H4 (cell line): Measurements from ENCODE around the gene PIGX. TPM values are rescaled to one million over a fixed set of nuclear protein-coding genes. Genes with fewer than 3 reads are reported as not detected.

Source experiments
- DNase-seq: peaks from one replicate; pipeline ENCODE4 v3.0.0-alpha.2; 2015; ENCODE audit warnings: low spot score
- total RNA-seq: library from RNA; depleted of rRNA; stranded (reverse); fragments of >200 nt; shearing (Covaris generic); gene quantifications from 2 replicates; pipeline ENCODE4 v1.2.3, GENCODE V29; 2014; rRNA removed

The PIGX gene
- total RNA-seq, 1 experiment from 2014 or later: 57.3 TPM

DNA sequence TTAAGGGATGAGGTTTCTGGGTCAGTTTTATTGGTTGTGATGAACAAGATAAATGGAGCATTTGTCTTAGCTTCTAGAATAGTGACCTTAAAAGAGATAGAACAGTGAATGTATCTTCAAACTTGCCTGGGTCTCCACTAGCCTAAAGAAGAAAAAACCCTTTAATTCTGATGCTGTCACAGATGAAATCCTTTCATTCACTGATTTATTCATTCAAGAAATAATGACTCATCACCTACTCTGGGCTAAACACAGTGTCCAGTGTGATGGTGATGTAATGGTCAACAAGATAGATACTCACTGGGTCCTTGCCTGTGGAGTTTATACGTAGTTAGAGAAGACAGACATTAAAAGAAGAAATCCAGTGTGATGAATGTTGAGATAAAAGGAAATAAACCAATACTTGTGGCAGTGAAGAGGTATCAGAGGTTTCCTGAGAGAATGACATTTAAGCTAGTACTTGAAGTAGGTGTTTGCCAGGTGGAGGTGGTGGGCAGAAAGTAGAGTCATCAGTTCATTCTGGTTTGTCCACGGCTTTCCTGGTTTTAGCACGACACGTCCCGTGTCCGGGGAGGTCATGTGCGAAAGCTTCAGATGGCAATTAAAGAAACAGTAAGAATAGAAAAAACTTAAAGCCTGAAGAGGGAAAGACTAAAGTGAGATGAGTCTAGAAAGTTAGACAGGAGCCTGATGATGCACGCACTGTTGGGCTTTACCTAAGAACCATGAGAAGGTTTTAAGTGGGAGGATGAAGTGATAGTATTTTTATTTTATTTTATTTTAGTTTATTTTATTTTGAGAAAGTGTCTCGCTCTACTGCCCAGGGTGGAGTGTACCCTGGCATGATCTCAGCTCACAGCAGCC, 45.9 kb downstream of the PIGX start:
- no peak for DNase-seq

GRCh38 chr3:196763179-196763578, 51.0 kb downstream of the PIGX start:
- DNase-seq: no peak

DNA sequence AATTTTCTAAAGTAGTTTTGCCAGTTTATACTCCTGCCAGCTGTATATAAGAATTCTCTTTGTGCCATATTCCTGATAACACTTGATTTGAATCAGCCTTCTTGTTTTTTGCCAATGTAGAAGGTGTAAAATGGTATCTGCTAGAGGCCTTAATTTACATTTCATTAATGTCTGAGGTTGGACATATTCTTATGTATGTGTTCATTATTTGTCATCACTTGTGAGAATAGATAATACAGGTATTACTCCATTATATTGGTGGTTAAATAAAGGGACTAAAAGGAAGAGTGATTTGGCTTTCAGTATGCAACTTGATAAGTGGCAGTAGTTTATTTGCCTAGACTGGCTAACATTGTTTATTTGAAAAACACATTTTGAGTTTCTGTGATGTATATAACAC, 53.3 kb downstream of the PIGX start:
- no peak for DNase-seq

GRCh38 chr3:196771067-196771466, 58.9 kb downstream of the PIGX start:
- no peak for DNase-seq

DNA sequence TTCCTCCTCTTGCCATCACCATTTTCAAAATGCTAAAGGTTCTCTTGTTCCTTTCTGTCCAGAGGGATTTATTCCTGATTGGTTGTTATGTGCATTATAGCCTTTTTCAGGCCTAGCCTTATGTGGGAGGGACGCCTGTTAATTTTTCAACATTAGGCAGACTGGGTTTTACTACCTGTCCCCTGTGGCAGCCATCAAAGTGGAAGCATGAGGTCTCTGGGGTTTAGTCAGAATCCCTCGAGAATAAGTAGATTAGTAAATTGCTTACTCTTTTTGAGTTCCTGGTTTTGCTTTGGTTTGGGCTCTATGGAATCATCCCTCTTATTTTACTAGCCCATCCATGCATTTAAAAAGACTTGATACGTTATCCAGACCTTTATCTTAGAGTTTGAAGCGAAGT, 59.9 kb downstream of the PIGX start:
- no peak for DNase-seq

- no peak for DNase-seq
These were observed 60.7 kb downstream of the PIGX start for GRCh38 chr3:196772897-196773296.

- no peak for DNase-seq
These were observed 62.1 kb downstream of the PIGX start for GRCh38 chr3:196774191-196774820.

- DNase-seq: no peak
These were observed 62.8 kb downstream of the PIGX start for GRCh38 chr3:196774848-196775422.

- no peak for DNase-seq
These were observed 63.8 kb downstream of the PIGX start for GRCh38 chr3:196775938-196776337.

GRCh38 chr3:196777836-196778235, 65.7 kb downstream of the PIGX start:
- DNase-seq: no peak

DNA sequence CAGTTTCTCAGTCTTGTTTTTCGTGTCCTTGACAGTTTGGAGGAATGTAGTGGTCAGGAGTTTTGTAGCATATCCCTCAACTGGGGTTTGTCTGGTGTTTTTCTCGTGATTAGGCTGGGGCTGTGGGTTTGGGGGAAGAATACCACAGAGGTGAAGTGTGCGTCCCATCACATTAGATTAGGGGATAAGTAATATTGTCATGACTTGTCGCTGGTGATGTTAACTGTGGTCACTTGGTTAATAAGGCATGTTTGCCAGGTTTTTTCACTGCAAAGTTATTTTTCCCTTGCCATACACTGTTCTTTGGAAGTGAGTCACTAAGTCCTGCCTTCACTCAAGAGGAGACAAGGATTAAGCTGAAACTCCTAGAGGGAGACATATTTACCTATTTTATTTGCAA, 66.6 kb downstream of the PIGX start:
- peak; percentile 27 for DNase-seq

- DNase-seq: no peak
These were observed 70.3 kb downstream of the PIGX start for GRCh38 chr3:196782511-196782910.

Other genes starting within 250 kb of the PIGX start
- gene RNF168, start 208.6 kb upstream of the PIGX start, total RNA-seq: 9.5 and 12.6 TPM in 2 replicates
- gene SMCO1, start 197.0 kb upstream of the PIGX start, total RNA-seq: not detected in 2 replicates
- gene WDR53, start 143.8 kb upstream of the PIGX start, total RNA-seq: 12.4 and 24.1 TPM in 2 replicates
- gene FBXO45, start 143.7 kb upstream of the PIGX start, total RNA-seq: 18.0 and 19.2 TPM in 2 replicates
- gene NRROS, start 72.7 kb upstream of the PIGX start, total RNA-seq: 0.02 TPM in 1 of 2 replicates, not detected in the other
- 5.4 and 6.2 TPM in 2 replicates for gene CEP19, start 127 bp upstream of the PIGX start, total RNA-seq
- gene PAK2, start 27.5 kb downstream of the PIGX start, total RNA-seq: 24.8 and 51.3 TPM in 2 replicates
- 23.1 and 28.4 TPM in 2 replicates for gene SENP5, start 155.5 kb downstream of the PIGX start, total RNA-seq
- gene NCBP2, start 230.2 kb downstream of the PIGX start, total RNA-seq: 96.0 and 116 TPM in 2 replicates